GM12874 (cell line): Measurements from ENCODE around the gene TRPM2.

Experiments used
- CTCF ChIP-seq: IDR thresholded peaks from 2 replicates; pipeline ENCODE4 v1.5.1; 2011; ENCODE audit warnings: low read depth, mild to moderate bottlenecking, control low read depth, low read length, moderate library complexity; ENCODE audit not compliant: insufficient read depth

Gene TRPM2

GRCh38 chr21:44312716-44313115 lies 40.7 kb upstream of the TRPM2 start:
- no peak for TF ChIP-seq CTCF

GRCh38 chr21:44313451-44313850 lies 40.0 kb upstream of the TRPM2 start:
- no peak for TF ChIP-seq CTCF

- TF ChIP-seq CTCF = no peak
Observed at GRCh38 chr21:44314128-44314527, 39.3 kb upstream of the TRPM2 start.

- no peak for TF ChIP-seq CTCF
Observed at GRCh38 chr21:44314561-44314960, 38.9 kb upstream of the TRPM2 start.

GRCh38 chr21:44315691-44316203 lies 37.7 kb upstream of the TRPM2 start:
- no peak for TF ChIP-seq CTCF

GRCh38 chr21:44316277-44316900 lies 37.0 kb upstream of the TRPM2 start:
- TF ChIP-seq CTCF = no peak

- no peak for TF ChIP-seq CTCF
Observed at GRCh38 chr21:44317241-44317782, 36.1 kb upstream of the TRPM2 start.

- no peak for TF ChIP-seq CTCF
Observed at GRCh38 chr21:44317871-44318270, 35.5 kb upstream of the TRPM2 start.
